Measurements from ENCODE around the gene IMMP2L.

The IMMP2L gene

DNA sequence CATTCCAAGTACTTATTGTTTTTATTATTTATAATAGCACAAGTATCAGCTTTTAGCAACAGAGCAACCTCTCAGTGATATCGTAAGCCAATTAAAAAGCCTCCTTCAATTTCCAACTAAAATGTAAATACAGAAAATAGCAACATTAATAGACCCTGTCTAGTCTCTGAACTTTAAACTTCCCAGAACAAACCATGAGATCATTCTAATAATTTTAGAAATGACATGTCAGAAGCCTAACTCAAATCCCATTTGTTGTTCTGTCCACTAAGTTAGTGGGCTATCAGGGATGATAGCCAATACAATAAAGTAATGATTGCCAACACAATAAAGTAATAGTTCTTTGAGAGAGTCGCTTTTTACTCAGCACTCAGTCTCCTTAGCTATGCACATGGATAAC lies 493.7 kb downstream of the IMMP2L start:
- TF ChIP-seq, protein P1, sequence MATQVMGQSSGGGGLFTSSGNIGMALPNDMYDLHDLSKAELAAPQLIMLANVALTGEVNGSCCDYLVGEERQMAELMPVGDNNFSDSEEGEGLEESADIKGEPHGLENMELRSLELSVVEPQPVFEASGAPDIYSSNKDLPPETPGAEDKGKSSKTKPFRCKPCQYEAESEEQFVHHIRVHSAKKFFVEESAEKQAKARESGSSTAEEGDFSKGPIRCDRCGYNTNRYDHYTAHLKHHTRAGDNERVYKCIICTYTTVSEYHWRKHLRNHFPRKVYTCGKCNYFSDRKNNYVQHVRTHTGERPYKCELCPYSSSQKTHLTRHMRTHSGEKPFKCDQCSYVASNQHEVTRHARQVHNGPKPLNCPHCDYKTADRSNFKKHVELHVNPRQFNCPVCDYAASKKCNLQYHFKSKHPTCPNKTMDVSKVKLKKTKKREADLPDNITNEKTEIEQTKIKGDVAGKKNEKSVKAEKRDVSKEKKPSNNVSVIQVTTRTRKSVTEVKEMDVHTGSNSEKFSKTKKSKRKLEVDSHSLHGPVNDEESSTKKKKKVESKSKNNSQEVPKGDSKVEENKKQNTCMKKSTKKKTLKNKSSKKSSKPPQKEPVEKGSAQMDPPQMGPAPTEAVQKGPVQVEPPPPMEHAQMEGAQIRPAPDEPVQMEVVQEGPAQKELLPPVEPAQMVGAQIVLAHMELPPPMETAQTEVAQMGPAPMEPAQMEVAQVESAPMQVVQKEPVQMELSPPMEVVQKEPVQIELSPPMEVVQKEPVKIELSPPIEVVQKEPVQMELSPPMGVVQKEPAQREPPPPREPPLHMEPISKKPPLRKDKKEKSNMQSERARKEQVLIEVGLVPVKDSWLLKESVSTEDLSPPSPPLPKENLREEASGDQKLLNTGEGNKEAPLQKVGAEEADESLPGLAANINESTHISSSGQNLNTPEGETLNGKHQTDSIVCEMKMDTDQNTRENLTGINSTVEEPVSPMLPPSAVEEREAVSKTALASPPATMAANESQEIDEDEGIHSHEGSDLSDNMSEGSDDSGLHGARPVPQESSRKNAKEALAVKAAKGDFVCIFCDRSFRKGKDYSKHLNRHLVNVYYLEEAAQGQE (IDR thresholded peaks at IDR 0.05; ENCODE audit: insufficient read depth in 1 of 2, low read depth in 2 of 2, low read length in 2 of 2): no peak
- no peak for TF ChIP-seq POLR2AphosphoS5 (IDR thresholded peaks at IDR 0.05; ENCODE audit: low read depth, low read length)
- TF ChIP-seq SIN3A (IDR thresholded peaks at IDR 0.05; ENCODE audit: borderline replicate concordance, insufficient read depth, low read length): no peak
- no peak for TF ChIP-seq FOXP2 (optimal IDR thresholded peaks at IDR 0.05; ENCODE audit: borderline replicate concordance, extremely low read depth, extremely low read length, insufficient read depth)
- no peak for TF ChIP-seq TAF1 (IDR thresholded peaks at IDR 0.05; ENCODE audit: borderline replicate concordance, insufficient read depth, low read length)

DNA sequence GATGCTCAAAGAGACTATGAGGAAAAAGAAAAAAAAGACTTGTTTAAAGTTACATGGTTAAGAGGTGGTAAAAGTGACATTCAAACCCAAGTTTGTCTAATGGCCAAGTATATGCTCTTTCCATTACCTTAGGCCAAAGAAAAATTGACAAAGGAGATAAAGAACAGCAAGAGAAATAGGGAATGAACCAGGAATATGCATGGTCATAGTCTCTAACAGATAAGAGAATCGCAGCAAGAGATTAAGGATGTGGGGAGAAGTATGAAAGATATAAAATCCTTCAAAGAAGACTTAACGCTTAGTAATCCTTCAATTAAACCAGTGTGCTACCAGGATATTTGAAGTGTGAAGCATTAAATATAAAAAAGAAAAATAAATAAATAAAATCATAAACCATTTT lies 494.6 kb downstream of the IMMP2L start:
- TF ChIP-seq SIN3A (IDR thresholded peaks at IDR 0.05; ENCODE audit: borderline replicate concordance, insufficient read depth, low read length) (no peak), POLR2AphosphoS5 (IDR thresholded peaks at IDR 0.05; ENCODE audit: low read depth, low read length) (no peak), FOXP2 (optimal IDR thresholded peaks at IDR 0.05; ENCODE audit: borderline replicate concordance, extremely low read depth, extremely low read length, insufficient read depth) (no peak), TAF1 (IDR thresholded peaks at IDR 0.05; ENCODE audit: borderline replicate concordance, insufficient read depth, low read length) (no peak)
- TF ChIP-seq, protein P1 (IDR thresholded peaks at IDR 0.05; ENCODE audit: insufficient read depth in 1 of 2, low read depth in 2 of 2, low read length in 2 of 2): no peak

DNA sequence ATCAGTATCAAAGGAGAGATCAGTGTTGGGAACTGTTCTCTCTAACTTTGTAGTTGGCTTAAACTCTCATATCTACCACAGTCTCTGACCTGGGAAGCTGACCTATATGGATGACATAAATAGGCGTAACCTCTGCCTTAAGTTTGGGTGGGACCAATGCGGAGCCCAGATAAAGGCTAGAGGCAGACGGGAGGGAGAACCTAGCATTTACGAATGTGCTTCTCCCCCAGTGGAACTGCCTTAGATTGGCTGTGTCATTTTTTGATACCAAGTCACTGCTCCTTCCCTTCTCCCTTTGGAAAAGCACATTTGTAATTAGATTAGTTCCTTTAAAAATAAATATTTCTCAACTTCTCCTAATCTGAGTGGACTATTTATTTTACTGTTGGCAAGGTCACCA lies 495.0 kb downstream of the IMMP2L start:
- TF ChIP-seq FOXP2 (optimal IDR thresholded peaks at IDR 0.05; ENCODE audit: borderline replicate concordance, extremely low read depth, extremely low read length, insufficient read depth) (no peak), POLR2AphosphoS5 (IDR thresholded peaks at IDR 0.05; ENCODE audit: low read depth, low read length) (no peak), TAF1 (IDR thresholded peaks at IDR 0.05; ENCODE audit: borderline replicate concordance, insufficient read depth, low read length) (no peak), SIN3A (IDR thresholded peaks at IDR 0.05; ENCODE audit: borderline replicate concordance, insufficient read depth, low read length) (no peak)
- TF ChIP-seq, protein P1 (IDR thresholded peaks at IDR 0.05; ENCODE audit: insufficient read depth in 1 of 2, low read depth in 2 of 2, low read length in 2 of 2): no peak

DNA sequence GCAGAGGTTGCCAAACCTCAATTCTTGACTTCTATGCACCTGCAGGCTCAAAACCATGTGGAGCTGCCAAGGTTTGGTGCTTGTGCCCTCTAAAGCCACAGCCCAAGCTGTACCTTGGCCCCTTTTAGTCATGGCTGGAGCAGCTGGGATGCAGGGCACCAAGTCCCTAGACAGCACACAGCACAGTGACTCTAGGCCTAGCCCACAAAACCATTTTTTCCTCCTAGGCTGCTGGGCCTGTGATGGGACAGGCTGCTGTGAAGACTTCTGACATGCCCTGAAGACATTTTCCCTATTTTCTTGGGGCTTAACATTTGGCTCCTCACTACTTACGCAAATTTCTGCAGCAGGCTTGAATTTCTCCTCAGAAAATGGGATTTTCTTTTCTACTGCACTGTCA lies 499.1 kb downstream of the IMMP2L start:
- no peak for TF ChIP-seq SIN3A (IDR thresholded peaks at IDR 0.05; ENCODE audit: borderline replicate concordance, insufficient read depth, low read length)
- TF ChIP-seq, protein P1 (IDR thresholded peaks at IDR 0.05; ENCODE audit: insufficient read depth in 1 of 2, low read depth in 2 of 2, low read length in 2 of 2): no peak
- TF ChIP-seq POLR2AphosphoS5 (IDR thresholded peaks at IDR 0.05; ENCODE audit: low read depth, low read length): no peak
- no peak for TF ChIP-seq TAF1 (IDR thresholded peaks at IDR 0.05; ENCODE audit: borderline replicate concordance, insufficient read depth, low read length)
- TF ChIP-seq FOXP2 (optimal IDR thresholded peaks at IDR 0.05; ENCODE audit: borderline replicate concordance, extremely low read depth, extremely low read length, insufficient read depth): no peak

DNA sequence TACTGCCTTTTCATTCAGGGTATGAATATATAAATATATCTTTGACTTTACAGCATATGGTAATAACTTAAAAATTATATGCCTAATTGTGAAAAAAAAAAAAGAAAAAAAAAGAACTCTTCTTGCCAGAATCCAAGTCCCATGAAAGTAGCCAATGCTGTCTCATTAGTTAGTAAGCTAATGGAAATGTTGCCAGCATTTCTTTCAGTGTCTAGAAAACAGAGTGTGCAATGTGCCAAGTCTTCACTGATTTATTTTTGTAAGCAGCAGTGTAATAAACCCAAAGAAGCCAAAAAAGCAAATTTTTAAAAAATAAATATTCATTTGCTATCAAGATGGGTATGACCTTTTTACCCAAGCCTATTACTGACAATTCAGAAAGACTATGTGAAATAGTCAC lies 502.5 kb downstream of the IMMP2L start:
- TF ChIP-seq, protein P1 (IDR thresholded peaks at IDR 0.05; ENCODE audit: insufficient read depth in 1 of 2, low read depth in 2 of 2, low read length in 2 of 2): no peak
- TF ChIP-seq POLR2AphosphoS5 (IDR thresholded peaks at IDR 0.05; ENCODE audit: low read depth, low read length) (no peak), SIN3A (IDR thresholded peaks at IDR 0.05; ENCODE audit: borderline replicate concordance, insufficient read depth, low read length) (no peak), TAF1 (IDR thresholded peaks at IDR 0.05; ENCODE audit: borderline replicate concordance, insufficient read depth, low read length) (no peak), FOXP2 (optimal IDR thresholded peaks at IDR 0.05; ENCODE audit: borderline replicate concordance, extremely low read depth, extremely low read length, insufficient read depth) (no peak)
